Endothelial cell (in vitro differentiated cells): ENCODE results near the gene MALT1. TPM values are rescaled to one million over a fixed set of nuclear protein-coding genes. Genes with fewer than 3 reads are reported as not detected.

ENCODE experiments used
- DNase-seq: peaks from one replicate; pipeline ENCODE4 v3.0.0; 2021; ENCODE audit warnings: low spot score
- H3K27ac Mint-ChIP-seq: one replicate; pipeline ENCODE4 v1.8.0; 2021; ENCODE audit warnings: mixed read lengths, inconsistent platforms; ENCODE audit not compliant: unreplicated experiment
- H3K27me3 Mint-ChIP-seq: one replicate; pipeline ENCODE4 v1.8.0; 2021; ENCODE audit warnings: mild to moderate bottlenecking, moderate library complexity, mixed read lengths, inconsistent platforms; ENCODE audit not compliant: unreplicated experiment
- H3K36me3 Mint-ChIP-seq: one replicate; pipeline ENCODE4 v1.8.0; 2021; ENCODE audit warnings: mild to moderate bottlenecking, low read depth, mixed read lengths, inconsistent platforms; ENCODE audit not compliant: unreplicated experiment
- H3K4me1 Mint-ChIP-seq: one replicate; pipeline ENCODE4 v1.8.0; 2021; ENCODE audit warnings: mild to moderate bottlenecking, mixed read lengths, inconsistent platforms; ENCODE audit not compliant: unreplicated experiment
- H3K4me3 Mint-ChIP-seq: one replicate; pipeline ENCODE4 v1.8.0; 2021; ENCODE audit warnings: mild to moderate bottlenecking, mixed read lengths, inconsistent platforms; ENCODE audit not compliant: unreplicated experiment
- H3K9me3 Mint-ChIP-seq: one replicate; pipeline ENCODE4 v1.8.0; 2021; ENCODE audit warnings: mixed read lengths, inconsistent platforms; ENCODE audit not compliant: unreplicated experiment
- CTCF ChIP-seq: fragments of 200-600 bp; sonication (generic); IDR thresholded peaks from one replicate; pipeline ENCODE4 v1.5.0; 2021; ENCODE audit warnings: antibody characterized with exemption; ENCODE audit not compliant: unreplicated experiment
- total RNA-seq: library from RNA; stranded (reverse); fragmentation: NEBNext Ultra II Directional; extraction: Animal tissue kit (Norgen Biotek cat#: 25700); gene quantifications from one replicate; pipeline ENCODE4 v1.2.1, GENCODE V29; 2021; ENCODE audit not compliant: unreplicated experiment

Gene MALT1
- total RNA-seq, 1 donor from 2014 or later: 17.3 TPM

GRCh38 chr18:58712930-58713329 lies 41.7 kb downstream of the MALT1 start:
- Mint-ChIP-seq H3K36me3 (peaks cover 3% of the 10 kb centered on the region), H3K9me3 (no peaks in the 10 kb centered on the region), H3K4me3 (no peak overlapping the region), H3K27me3 (no peaks in the 10 kb centered on the region), H3K4me1 (peaks cover 12% of the 10 kb centered on the region), H3K27ac (no peak overlapping the region)
- no peak for TF ChIP-seq CTCF
- DNase-seq: no peak

- no peak overlapping the region for H3K4me3 Mint-ChIP-seq
- H3K36me3 Mint-ChIP-seq: peaks cover 3% of the 10 kb centered on the region
- TF ChIP-seq CTCF: no peak
- H3K27ac Mint-ChIP-seq: no peak overlapping the region
- H3K27me3 Mint-ChIP-seq: no peaks in the 10 kb centered on the region
- DNase-seq: no peak
- no peaks in the 10 kb centered on the region for H3K9me3 Mint-ChIP-seq
- H3K4me1 Mint-ChIP-seq: peaks cover 12% of the 10 kb centered on the region
Observed at GRCh38 chr18:58714259-58714658, 43.0 kb downstream of the MALT1 start.

- no peak for TF ChIP-seq CTCF
- H3K4me3 Mint-ChIP-seq: no peak overlapping the region
- H3K27ac Mint-ChIP-seq: no peak overlapping the region
- peaks cover 12% of the 10 kb centered on the region for H3K4me1 Mint-ChIP-seq
- H3K36me3 Mint-ChIP-seq: peaks cover 3% of the 10 kb centered on the region
- H3K9me3 Mint-ChIP-seq: no peaks in the 10 kb centered on the region
- DNase-seq: no peak
- H3K27me3 Mint-ChIP-seq: no peaks in the 10 kb centered on the region
Observed at GRCh38 chr18:58714821-58715220, 43.6 kb downstream of the MALT1 start.

GRCh38 chr18:58715540-58715939 lies 44.3 kb downstream of the MALT1 start:
- no peak overlapping the region for H3K4me3 Mint-ChIP-seq
- H3K9me3 Mint-ChIP-seq: no peaks in the 10 kb centered on the region
- no peak for TF ChIP-seq CTCF
- H3K27me3 Mint-ChIP-seq: no peaks in the 10 kb centered on the region
- peaks cover 3% of the 10 kb centered on the region for H3K36me3 Mint-ChIP-seq
- no peak overlapping the region for H3K27ac Mint-ChIP-seq
- DNase-seq: no peak
- H3K4me1 Mint-ChIP-seq: peaks cover 12% of the 10 kb centered on the region

GRCh38 chr18:58716060-58716756 lies 44.9 kb downstream of the MALT1 start:
- H3K4me3 Mint-ChIP-seq: no peak overlapping the region
- TF ChIP-seq CTCF: no peak
- H3K9me3 Mint-ChIP-seq: no peaks in the 10 kb centered on the region
- no peaks in the 10 kb centered on the region for H3K27me3 Mint-ChIP-seq
- H3K4me1 Mint-ChIP-seq: peaks cover 12% of the 10 kb centered on the region
- DNase-seq: no peak
- H3K27ac Mint-ChIP-seq: no peak overlapping the region
- peaks cover 3% of the 10 kb centered on the region for H3K36me3 Mint-ChIP-seq
